Measurements from ENCODE around the gene SARNP. TPM values are rescaled to one million over a fixed set of nuclear protein-coding genes. Genes with fewer than 3 reads are reported as not detected.

The SARNP gene
- total and polyA plus RNA-seq, 9 of the 15 experiments (the other 6 are each of a cell fraction or from before 2014, with no cell fraction given) = 70.1 to 400 (median 198) TPM

GRCh38 chr12:55738123-55739024 is 79.2 kb downstream of the SARNP start (continued):
- no peak for TF ChIP-seq KLF6 (CRISPR knock-in tag; IDR thresholded peaks at IDR 0.05; ENCODE audit: borderline replicate concordance)
- TF ChIP-seq NCOR1 (IDR thresholded peaks at IDR 0.05) = no peak
- no peak for TF ChIP-seq SMARCB1 (IDR thresholded peaks at IDR 0.05; ENCODE audit: insufficient read length, low read depth)
- TF ChIP-seq ZBED1 (IDR thresholded peaks at IDR 0.05) = no peak
- no peak for TF ChIP-seq ZNF740 (CRISPR knock-in tag; IDR thresholded peaks at IDR 0.05)
- TF ChIP-seq ZNF740 (tag; IDR thresholded peaks at IDR 0.05) = no peak
- no peak for TF ChIP-seq FOXP1 (CRISPR knock-in tag; IDR thresholded peaks at IDR 0.05)
- TF ChIP-seq ATF3 (IDR thresholded peaks at IDR 0.05) = no peak
- TF ChIP-seq ATF3 (CRISPR knock-in tag; conservative IDR thresholded peaks at IDR 0.05) = no peak
- peak; percentile 88 for TF ChIP-seq MAFF (IDR thresholded peaks at IDR 0.05; ENCODE audit: low read length)
- TF ChIP-seq NEUROD1 (IDR thresholded peaks at IDR 0.05; ENCODE audit: borderline replicate concordance, low read depth, low read length, partially characterized antibody) = peak; percentile 21
- no peak for TF ChIP-seq ARID3A (IDR thresholded peaks at IDR 0.05; ENCODE audit: borderline replicate concordance, low read depth, low read length)

Measured in K562 (cell line).